HPDE6-E6E7 (cell line): ENCODE measurements around the gene APBB1IP.
"Not testable (repeated sequence)": the region's sequence is repeated elsewhere in the genome, so short reads cannot be mapped to it uniquely, and the experiment has no call there.

Source experiments
- DNase-seq: peaks from one replicate; pipeline ENCODE4 v3.0.0; 2011; ENCODE audit warnings: missing footprints; ENCODE audit errors: extremely low spot score

APBB1IP gene

GRCh38 chr10:26556748-26557640 lies 118.9 kb downstream of the APBB1IP start:
- DNase-seq: peak; percentile 15

- no peak for DNase-seq
These were observed 119.5 kb downstream of the APBB1IP start for GRCh38 chr10:26557641-26558014.

GRCh38 chr10:26566525-26567350 lies 128.6 kb downstream of the APBB1IP start:
- DNase-seq: no peak

GRCh38 chr10:26567351-26567721 lies 129.2 kb downstream of the APBB1IP start:
- DNase-seq: no peak

GRCh38 chr10:26571655-26572054 lies 133.5 kb downstream of the APBB1IP start:
- DNase-seq: no peak

GRCh38 chr10:26573674-26574073 lies 135.5 kb downstream of the APBB1IP start:
- DNase-seq: no peak

GRCh38 chr10:26574783-26575182 lies 136.6 kb downstream of the APBB1IP start:
- no peak for DNase-seq

- DNase-seq: not testable (repeated sequence)
These were observed 140.2 kb downstream of the APBB1IP start for GRCh38 chr10:26578371-26578770.

- no peak for DNase-seq
These were observed 141.3 kb downstream of the APBB1IP start for GRCh38 chr10:26579256-26580063.

- no peak for DNase-seq
These were observed 148.1 kb downstream of the APBB1IP start for GRCh38 chr10:26586211-26586610.

GRCh38 chr10:26588611-26589010 lies 150.5 kb downstream of the APBB1IP start:
- DNase-seq: no peak

GRCh38 chr10:26589813-26590212 lies 151.7 kb downstream of the APBB1IP start:
- not testable (repeated sequence) for DNase-seq

- DNase-seq: no peak
These were observed 155.8 kb downstream of the APBB1IP start for GRCh38 chr10:26593896-26594295.

- not testable (repeated sequence) for DNase-seq
These were observed 165.1 kb downstream of the APBB1IP start for GRCh38 chr10:26603283-26603682.

GRCh38 chr10:26604320-26605093 lies 166.4 kb downstream of the APBB1IP start:
- DNase-seq: not testable (repeated sequence)

GRCh38 chr10:26606389-26606877 lies 168.3 kb downstream of the APBB1IP start:
- DNase-seq: not testable (repeated sequence)

GRCh38 chr10:26612151-26612915 lies 174.2 kb downstream of the APBB1IP start:
- DNase-seq: no peak
